ENCODE results near the gene TBC1D20. TPM values are rescaled to one million over a fixed set of nuclear protein-coding genes. Genes with fewer than 3 reads are reported as not detected.
A peak's percentile ranks its signal among the peaks of the same experiment; 100 is the strongest.

TBC1D20 gene
- total RNA-seq, 2 donors from 2014 or later = 46.4 to 56.8 TPM

GRCh38 chr20:438571-439469 lies 23.5 kb downstream of the TBC1D20 start:
- ATAC-seq = peak; percentile 88 to 92
- Mint-ChIP-seq H3K27ac (peak overlapping the region; percentile 95 to 96), H3K4me3 (peak overlapping the region; percentile 82), H3K36me3 (peaks cover 33% of the 10 kb centered on the region), H3K9me3 (no peaks in the 10 kb centered on the region), H3K4me1 (ENCODE audit: low read depth in 2 of 2) (peaks cover 65 to 77% of the 10 kb centered on the region in 2 donors), H3K27me3 (no peaks in the 10 kb centered on the region)
- peak; percentile 86 for DNase-seq (ENCODE audit: low spot score)

- peak; percentile 8 to 37 for ATAC-seq
- H3K4me1 Mint-ChIP-seq (ENCODE audit: low read depth in 2 of 2) = peaks cover 74 to 82% of the 10 kb centered on the region in 2 donors
- H3K36me3 Mint-ChIP-seq = peaks cover 33% of the 10 kb centered on the region
- no peak for DNase-seq (ENCODE audit: low spot score)
- peak overlapping the region; percentile 95 to 96 for H3K27ac Mint-ChIP-seq
- H3K9me3 Mint-ChIP-seq = no peaks in the 10 kb centered on the region
- peak overlapping the region; percentile 82 for H3K4me3 Mint-ChIP-seq
- no peaks in the 10 kb centered on the region for H3K27me3 Mint-ChIP-seq
Observed at GRCh38 chr20:437787-438486, 24.4 kb downstream of the TBC1D20 start.

GRCh38 chr20:436476-436875 lies 25.9 kb downstream of the TBC1D20 start:
- Mint-ChIP-seq H3K36me3 (peaks cover 23% of the 10 kb centered on the region), H3K4me3 (peak overlapping the region; percentile 82), H3K27ac (peak overlapping the region; percentile 95 to 96), H3K4me1 (ENCODE audit: low read depth in 2 of 2) (peaks cover 82 to 84% of the 10 kb centered on the region in 2 donors), H3K27me3 (no peaks in the 10 kb centered on the region), H3K9me3 (no peaks in the 10 kb centered on the region)
- no peak for DNase-seq (ENCODE audit: low spot score)
- ATAC-seq = no peak

GRCh38 chr20:435558-435957 lies 26.8 kb downstream of the TBC1D20 start:
- no peak for ATAC-seq
- no peak for DNase-seq (ENCODE audit: low spot score)
- H3K9me3 Mint-ChIP-seq = no peaks in the 10 kb centered on the region
- no peaks in the 10 kb centered on the region for H3K27me3 Mint-ChIP-seq
- peak overlapping the region; percentile 95 to 96 for H3K27ac Mint-ChIP-seq
- H3K36me3 Mint-ChIP-seq = peaks cover 20% of the 10 kb centered on the region
- peaks cover 86 to 91% of the 10 kb centered on the region in 2 donors for H3K4me1 Mint-ChIP-seq (ENCODE audit: low read depth in 2 of 2)
- peak overlapping the region; percentile 82 for H3K4me3 Mint-ChIP-seq

GRCh38 chr20:434661-435419 lies 27.5 kb downstream of the TBC1D20 start:
- H3K9me3 Mint-ChIP-seq = no peaks in the 10 kb centered on the region
- H3K4me1 Mint-ChIP-seq (ENCODE audit: low read depth in 2 of 2) = peaks cover 85 to 90% of the 10 kb centered on the region in 2 donors
- DNase-seq (ENCODE audit: low spot score) (no peak), ATAC-seq (no peak)
- peak overlapping the region; percentile 95 to 96 for H3K27ac Mint-ChIP-seq
- H3K4me3 Mint-ChIP-seq = peak overlapping the region; percentile 82
- no peaks in the 10 kb centered on the region for H3K27me3 Mint-ChIP-seq
- H3K36me3 Mint-ChIP-seq = peaks cover 19% of the 10 kb centered on the region

- peaks cover 82 to 84% of the 10 kb centered on the region in 2 donors for H3K4me1 Mint-ChIP-seq (ENCODE audit: low read depth in 2 of 2)
- H3K4me3 Mint-ChIP-seq = peak overlapping the region; percentile 82
- peaks cover 13% of the 10 kb centered on the region for H3K36me3 Mint-ChIP-seq
- H3K27ac Mint-ChIP-seq = peak overlapping the region; percentile 95 to 96
- ATAC-seq (no peak), DNase-seq (ENCODE audit: low spot score) (no peak)
- H3K27me3 Mint-ChIP-seq = no peaks in the 10 kb centered on the region
- no peaks in the 10 kb centered on the region for H3K9me3 Mint-ChIP-seq
Observed at GRCh38 chr20:434221-434620, 28.1 kb downstream of the TBC1D20 start.

GRCh38 chr20:433300-433975 lies 28.9 kb downstream of the TBC1D20 start:
- H3K36me3 Mint-ChIP-seq = peaks cover 9% of the 10 kb centered on the region
- DNase-seq (ENCODE audit: low spot score) (peak; percentile 86), ATAC-seq (peak; percentile 87)
- peak overlapping the region; percentile 82 for H3K4me3 Mint-ChIP-seq
- H3K9me3 Mint-ChIP-seq = no peaks in the 10 kb centered on the region
- no peaks in the 10 kb centered on the region for H3K27me3 Mint-ChIP-seq
- H3K4me1 Mint-ChIP-seq (ENCODE audit: low read depth in 2 of 2) = peaks cover 75 to 76% of the 10 kb centered on the region in 2 donors
- H3K27ac Mint-ChIP-seq = peak overlapping the region; percentile 95 to 96

- peak overlapping the region; percentile 82 for H3K4me3 Mint-ChIP-seq
- H3K4me1 Mint-ChIP-seq (ENCODE audit: low read depth in 2 of 2) = peaks cover 70 to 72% of the 10 kb centered on the region in 2 donors
- peaks cover 9% of the 10 kb centered on the region for H3K36me3 Mint-ChIP-seq
- no peaks in the 10 kb centered on the region for H3K27me3 Mint-ChIP-seq
- H3K27ac Mint-ChIP-seq = peak overlapping the region; percentile 95 to 96
- ATAC-seq = no peak
- no peak for DNase-seq (ENCODE audit: low spot score)
- no peaks in the 10 kb centered on the region for H3K9me3 Mint-ChIP-seq
Observed at GRCh38 chr20:432677-433299, 29.5 kb downstream of the TBC1D20 start.

GRCh38 chr20:432208-432607 lies 30.1 kb downstream of the TBC1D20 start:
- Mint-ChIP-seq H3K27ac (peak overlapping the region; percentile 95 to 96), H3K27me3 (no peaks in the 10 kb centered on the region), H3K4me1 (ENCODE audit: low read depth in 2 of 2) (peaks cover 64 to 67% of the 10 kb centered on the region in 2 donors), H3K9me3 (no peaks in the 10 kb centered on the region), H3K4me3 (peak overlapping the region; percentile 82), H3K36me3 (peaks cover 6% of the 10 kb centered on the region)
- DNase-seq (ENCODE audit: low spot score) (no peak), ATAC-seq (no peak)

- no peak for DNase-seq (ENCODE audit: low spot score)
- H3K4me3 Mint-ChIP-seq = peak overlapping the region; percentile 32
- peak overlapping the region; percentile 95 to 96 for H3K27ac Mint-ChIP-seq
- H3K4me1 Mint-ChIP-seq (ENCODE audit: low read depth in 2 of 2) = peaks cover 58 to 65% of the 10 kb centered on the region in 2 donors
- H3K36me3 Mint-ChIP-seq = peaks cover 8% of the 10 kb centered on the region
- H3K9me3 Mint-ChIP-seq = no peaks in the 10 kb centered on the region
- no peak for ATAC-seq
- no peaks in the 10 kb centered on the region for H3K27me3 Mint-ChIP-seq
Observed at GRCh38 chr20:431012-431904, 31.1 kb downstream of the TBC1D20 start.

GRCh38 chr20:430091-430999 lies 32.0 kb downstream of the TBC1D20 start:
- Mint-ChIP-seq H3K4me3 (no peak overlapping the region), H3K27me3 (no peaks in the 10 kb centered on the region), H3K27ac (peak overlapping the region; percentile 59 to 96), H3K4me1 (ENCODE audit: low read depth in 2 of 2) (peaks cover 51 to 59% of the 10 kb centered on the region in 2 donors), H3K9me3 (no peaks in the 10 kb centered on the region), H3K36me3 (peaks cover 9% of the 10 kb centered on the region)
- DNase-seq (ENCODE audit: low spot score) (no peak), ATAC-seq (no peak)
